Measurements from ENCODE around the gene FBXL16.

DNA sequence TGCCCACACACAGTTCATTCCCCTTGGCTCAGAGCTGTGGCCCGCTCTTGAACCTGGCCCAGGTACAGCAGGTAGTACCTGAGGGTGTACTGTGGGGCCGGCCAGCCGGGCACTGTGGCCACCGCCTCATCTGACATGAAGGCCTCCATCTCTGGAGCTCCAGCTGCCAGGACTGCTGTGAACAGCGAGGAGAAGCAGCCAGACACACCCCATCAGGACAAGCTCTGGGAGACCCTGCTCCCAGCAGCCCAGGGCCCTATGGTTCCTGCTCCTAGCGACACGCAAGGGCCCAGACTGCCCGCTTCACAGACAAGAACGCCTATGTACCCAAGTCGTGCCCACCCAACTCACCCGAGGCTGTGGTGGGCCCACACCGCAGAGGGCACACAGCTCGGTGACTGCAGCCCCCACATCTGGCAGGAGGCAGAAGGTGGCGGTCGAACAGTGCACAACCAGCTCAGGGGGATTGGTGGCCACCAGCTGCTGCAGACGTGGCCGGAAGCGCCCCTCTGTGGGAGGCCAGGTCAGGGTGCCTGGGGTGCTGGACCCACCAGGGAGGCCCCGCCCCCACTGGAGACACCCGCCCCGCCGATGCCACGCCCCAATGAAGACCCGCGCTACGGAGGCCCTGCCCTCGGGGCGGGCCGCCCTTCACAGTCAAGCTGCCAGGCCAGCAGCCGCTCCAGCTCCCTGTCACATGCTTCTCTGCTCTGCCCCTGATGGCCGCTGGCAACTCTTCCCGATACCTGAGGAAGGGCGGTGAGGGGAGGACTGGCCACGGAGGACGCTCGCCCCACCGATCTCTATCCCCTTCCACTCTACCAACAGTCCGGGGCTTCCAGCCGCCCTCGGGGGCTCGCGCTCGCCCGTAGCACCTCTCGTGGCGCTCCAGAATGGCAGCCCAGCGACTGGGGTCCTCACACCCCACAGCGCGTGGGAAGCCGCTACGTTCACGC is 26.5 kb downstream of the FBXL16 start:
- TF ChIP-seq, protein P1, sequence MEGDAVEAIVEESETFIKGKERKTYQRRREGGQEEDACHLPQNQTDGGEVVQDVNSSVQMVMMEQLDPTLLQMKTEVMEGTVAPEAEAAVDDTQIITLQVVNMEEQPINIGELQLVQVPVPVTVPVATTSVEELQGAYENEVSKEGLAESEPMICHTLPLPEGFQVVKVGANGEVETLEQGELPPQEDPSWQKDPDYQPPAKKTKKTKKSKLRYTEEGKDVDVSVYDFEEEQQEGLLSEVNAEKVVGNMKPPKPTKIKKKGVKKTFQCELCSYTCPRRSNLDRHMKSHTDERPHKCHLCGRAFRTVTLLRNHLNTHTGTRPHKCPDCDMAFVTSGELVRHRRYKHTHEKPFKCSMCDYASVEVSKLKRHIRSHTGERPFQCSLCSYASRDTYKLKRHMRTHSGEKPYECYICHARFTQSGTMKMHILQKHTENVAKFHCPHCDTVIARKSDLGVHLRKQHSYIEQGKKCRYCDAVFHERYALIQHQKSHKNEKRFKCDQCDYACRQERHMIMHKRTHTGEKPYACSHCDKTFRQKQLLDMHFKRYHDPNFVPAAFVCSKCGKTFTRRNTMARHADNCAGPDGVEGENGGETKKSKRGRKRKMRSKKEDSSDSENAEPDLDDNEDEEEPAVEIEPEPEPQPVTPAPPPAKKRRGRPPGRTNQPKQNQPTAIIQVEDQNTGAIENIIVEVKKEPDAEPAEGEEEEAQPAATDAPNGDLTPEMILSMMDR (IDR thresholded peaks at IDR 0.05; ENCODE audit: poor library complexity): no peak
- TF ChIP-seq EZH2 (IDR thresholded peaks at IDR 0.05; ENCODE audit: borderline replicate concordance): no peak
